Measurements from ENCODE around the gene ZNF804A. TPM values are rescaled to one million over a fixed set of nuclear protein-coding genes. Genes with fewer than 3 reads are reported as not detected.

ZNF804A gene
- total RNA-seq, 1 donor from 2014 or later, result 2.7 TPM

DNA sequence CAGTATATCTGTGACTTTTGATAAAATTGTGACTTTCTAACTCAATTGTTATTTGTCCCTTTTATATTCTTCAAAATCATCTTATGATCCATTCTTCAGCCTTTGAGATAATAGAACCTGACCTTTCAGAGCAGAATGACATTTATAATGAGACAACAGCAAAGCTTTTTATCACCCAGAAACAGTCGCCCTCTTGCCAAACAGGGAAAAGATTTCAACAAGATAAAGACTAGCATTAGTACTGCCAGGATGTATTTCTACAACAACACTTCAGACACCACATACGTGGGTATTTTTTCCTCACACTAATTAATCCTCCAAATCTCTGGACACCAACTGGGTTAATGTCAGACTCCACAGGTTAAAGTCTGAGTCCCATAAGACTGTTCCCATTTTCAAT, 249.0 kb downstream of the ZNF804A start:
- no peak overlapping the region for H3K4me3 Mint-ChIP-seq
- H3K27me3 Mint-ChIP-seq (ENCODE audit: low read depth), result no peaks in the 10 kb centered on the region
- TF ChIP-seq, protein P1, sequence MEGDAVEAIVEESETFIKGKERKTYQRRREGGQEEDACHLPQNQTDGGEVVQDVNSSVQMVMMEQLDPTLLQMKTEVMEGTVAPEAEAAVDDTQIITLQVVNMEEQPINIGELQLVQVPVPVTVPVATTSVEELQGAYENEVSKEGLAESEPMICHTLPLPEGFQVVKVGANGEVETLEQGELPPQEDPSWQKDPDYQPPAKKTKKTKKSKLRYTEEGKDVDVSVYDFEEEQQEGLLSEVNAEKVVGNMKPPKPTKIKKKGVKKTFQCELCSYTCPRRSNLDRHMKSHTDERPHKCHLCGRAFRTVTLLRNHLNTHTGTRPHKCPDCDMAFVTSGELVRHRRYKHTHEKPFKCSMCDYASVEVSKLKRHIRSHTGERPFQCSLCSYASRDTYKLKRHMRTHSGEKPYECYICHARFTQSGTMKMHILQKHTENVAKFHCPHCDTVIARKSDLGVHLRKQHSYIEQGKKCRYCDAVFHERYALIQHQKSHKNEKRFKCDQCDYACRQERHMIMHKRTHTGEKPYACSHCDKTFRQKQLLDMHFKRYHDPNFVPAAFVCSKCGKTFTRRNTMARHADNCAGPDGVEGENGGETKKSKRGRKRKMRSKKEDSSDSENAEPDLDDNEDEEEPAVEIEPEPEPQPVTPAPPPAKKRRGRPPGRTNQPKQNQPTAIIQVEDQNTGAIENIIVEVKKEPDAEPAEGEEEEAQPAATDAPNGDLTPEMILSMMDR (IDR thresholded peaks at IDR 0.05; ENCODE audit: unreplicated experiment), result no peak
- H3K36me3 Mint-ChIP-seq, result no peaks in the 10 kb centered on the region
- no peak overlapping the region for H3K27ac Mint-ChIP-seq
- H3K9me3 Mint-ChIP-seq, result peaks cover 14% of the 10 kb centered on the region
- H3K4me1 Mint-ChIP-seq, result no peaks in the 10 kb centered on the region
- no peak for DNase-seq (ENCODE audit: low spot score in 2 of 2, unreplicated experiment in 2 of 2)

DNA sequence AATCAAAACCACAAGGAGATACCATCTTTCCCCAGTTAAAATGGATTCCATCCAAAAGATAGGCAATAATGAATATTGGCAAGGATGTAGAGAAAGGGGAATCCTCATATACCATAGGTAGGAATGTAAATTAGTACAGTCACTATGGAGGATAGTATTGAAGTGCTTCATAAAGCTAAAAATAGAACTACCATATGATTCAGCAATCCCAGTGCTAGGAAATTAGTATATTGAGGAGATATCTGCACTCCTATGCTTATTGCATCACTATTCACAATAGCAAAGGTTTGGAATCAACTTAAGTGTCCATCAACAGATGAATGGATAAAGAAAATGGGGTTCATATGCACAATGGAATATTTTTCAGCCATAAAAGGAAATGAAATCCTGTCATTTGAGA, 251.2 kb downstream of the ZNF804A start:
- Mint-ChIP-seq H3K4me1 (no peaks in the 10 kb centered on the region), H3K4me3 (no peak overlapping the region), H3K9me3 (peaks cover 19% of the 10 kb centered on the region), H3K27ac (no peak overlapping the region), H3K27me3 (ENCODE audit: low read depth) (no peaks in the 10 kb centered on the region), H3K36me3 (no peaks in the 10 kb centered on the region)
- DNase-seq (ENCODE audit: low spot score in 2 of 2, unreplicated experiment in 2 of 2), result no peak
- TF ChIP-seq, protein P1 (IDR thresholded peaks at IDR 0.05; ENCODE audit: unreplicated experiment), result no peak

DNA sequence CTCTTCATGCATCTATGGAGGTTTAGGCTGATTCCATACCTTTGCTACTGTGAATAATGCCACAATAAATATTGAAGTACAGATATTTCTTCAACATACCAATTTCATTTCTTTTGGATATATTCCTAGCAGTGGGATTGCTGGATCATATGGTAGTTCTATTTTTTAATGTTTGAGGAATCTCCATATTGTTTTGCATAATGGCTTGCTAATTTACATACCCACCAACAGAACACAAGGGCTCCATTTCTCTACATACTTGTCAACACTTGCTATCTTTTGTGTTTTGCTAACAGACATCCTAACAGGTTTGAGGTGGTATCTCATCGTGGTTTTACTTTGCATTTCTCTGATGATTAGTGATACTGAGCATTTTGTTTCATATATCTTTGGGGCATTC, 253.2 kb downstream of the ZNF804A start:
- Mint-ChIP-seq H3K9me3 (peaks cover 19% of the 10 kb centered on the region), H3K27ac (no peak overlapping the region), H3K4me1 (no peaks in the 10 kb centered on the region), H3K27me3 (ENCODE audit: low read depth) (no peaks in the 10 kb centered on the region), H3K4me3 (no peak overlapping the region), H3K36me3 (no peaks in the 10 kb centered on the region)
- TF ChIP-seq, protein P1 (IDR thresholded peaks at IDR 0.05; ENCODE audit: unreplicated experiment), result no peak
- no peak for DNase-seq (ENCODE audit: low spot score in 2 of 2, unreplicated experiment in 2 of 2)

DNA sequence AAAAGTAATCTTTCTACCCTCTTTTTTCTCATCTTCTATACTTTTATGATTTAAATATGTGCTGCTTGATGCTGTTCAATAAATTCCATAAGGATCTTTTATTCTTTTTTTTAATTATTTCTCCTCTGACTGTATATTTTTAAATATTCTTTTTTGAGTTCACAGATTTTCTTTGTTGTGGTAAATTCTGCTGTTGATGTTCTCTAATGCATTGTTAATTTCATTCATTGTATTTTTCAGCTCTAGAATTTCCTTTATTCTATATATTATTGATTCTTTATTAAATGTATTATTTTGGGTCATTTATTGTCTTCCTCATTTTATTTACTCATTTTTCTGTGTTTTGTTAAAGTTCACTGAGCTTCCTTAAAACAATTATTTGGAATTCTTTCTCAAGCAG, 260.9 kb downstream of the ZNF804A start:
- Mint-ChIP-seq H3K9me3 (peaks cover 21% of the 10 kb centered on the region), H3K36me3 (peaks cover 12% of the 10 kb centered on the region), H3K27me3 (ENCODE audit: low read depth) (no peaks in the 10 kb centered on the region), H3K4me3 (no peak overlapping the region), H3K27ac (no peak overlapping the region), H3K4me1 (no peaks in the 10 kb centered on the region)
- no peak for DNase-seq (ENCODE audit: low spot score in 2 of 2, unreplicated experiment in 2 of 2)
- TF ChIP-seq, protein P1 (IDR thresholded peaks at IDR 0.05; ENCODE audit: unreplicated experiment), result no peak

DNA sequence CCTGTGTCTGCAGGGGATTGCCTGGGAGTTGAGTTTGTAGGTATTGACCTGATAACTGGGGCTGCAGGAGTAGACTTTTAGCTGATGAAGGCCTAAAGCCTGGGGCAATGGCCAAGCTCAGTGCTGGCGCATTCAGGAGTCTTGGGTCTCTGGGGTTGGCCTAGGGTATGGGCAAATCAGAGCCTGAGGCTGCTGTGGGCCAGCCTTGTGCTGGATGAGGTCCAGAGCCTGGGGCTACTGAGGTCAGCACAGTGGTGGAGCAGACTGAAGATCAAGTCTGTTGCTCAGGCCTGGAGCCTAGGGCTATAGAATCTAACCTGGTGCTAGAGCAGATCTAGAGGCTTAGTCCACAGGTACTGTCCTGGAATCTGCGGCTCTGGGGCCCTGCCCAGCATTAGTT, 262.4 kb downstream of the ZNF804A start:
- TF ChIP-seq, protein P1 (IDR thresholded peaks at IDR 0.05; ENCODE audit: unreplicated experiment), result no peak

DNA sequence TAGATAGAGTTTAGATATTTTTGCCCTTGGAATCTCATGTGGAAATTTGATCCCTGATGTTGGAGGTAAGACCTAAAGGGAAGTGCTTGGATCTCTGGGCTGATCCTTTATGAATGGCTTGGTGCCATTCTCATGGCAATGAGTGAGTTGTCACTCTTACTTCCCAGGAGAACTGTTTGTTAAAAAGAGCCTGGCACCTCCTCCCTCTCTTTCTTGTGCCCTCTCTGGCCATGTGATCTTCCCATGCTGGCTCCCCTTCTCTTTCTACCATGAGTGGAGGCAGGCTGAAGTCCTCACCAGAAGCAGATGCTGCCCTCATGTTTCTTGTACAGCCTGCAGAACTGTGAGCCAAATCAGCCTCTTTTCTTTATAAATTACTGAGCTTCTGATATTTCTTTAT, 276.9 kb downstream of the ZNF804A start:
- no peaks in the 10 kb centered on the region for H3K36me3 Mint-ChIP-seq
- TF ChIP-seq, protein P1 (IDR thresholded peaks at IDR 0.05; ENCODE audit: unreplicated experiment), result no peak
- no peaks in the 10 kb centered on the region for H3K27me3 Mint-ChIP-seq (ENCODE audit: low read depth)
- no peak overlapping the region for H3K27ac Mint-ChIP-seq
- H3K4me3 Mint-ChIP-seq, result no peak overlapping the region
- no peak for DNase-seq (ENCODE audit: low spot score in 2 of 2, unreplicated experiment in 2 of 2)
- peaks cover 9% of the 10 kb centered on the region for H3K9me3 Mint-ChIP-seq
- H3K4me1 Mint-ChIP-seq, result peaks cover 16% of the 10 kb centered on the region

More for the DNA sequence above, 262.4 kb downstream of the ZNF804A start:
- Mint-ChIP-seq H3K27me3 (ENCODE audit: low read depth) (no peaks in the 10 kb centered on the region), H3K9me3 (peaks cover 21% of the 10 kb centered on the region), H3K36me3 (peaks cover 12% of the 10 kb centered on the region), H3K27ac (no peak overlapping the region), H3K4me3 (no peak overlapping the region), H3K4me1 (no peaks in the 10 kb centered on the region)
- no peak for DNase-seq (ENCODE audit: low spot score in 2 of 2, unreplicated experiment in 2 of 2)

Measured in mesothelial cell of epicardium (in vitro differentiated cells).